ENCODE measurements around the gene NEDD4L.

Gene NEDD4L

DNA sequence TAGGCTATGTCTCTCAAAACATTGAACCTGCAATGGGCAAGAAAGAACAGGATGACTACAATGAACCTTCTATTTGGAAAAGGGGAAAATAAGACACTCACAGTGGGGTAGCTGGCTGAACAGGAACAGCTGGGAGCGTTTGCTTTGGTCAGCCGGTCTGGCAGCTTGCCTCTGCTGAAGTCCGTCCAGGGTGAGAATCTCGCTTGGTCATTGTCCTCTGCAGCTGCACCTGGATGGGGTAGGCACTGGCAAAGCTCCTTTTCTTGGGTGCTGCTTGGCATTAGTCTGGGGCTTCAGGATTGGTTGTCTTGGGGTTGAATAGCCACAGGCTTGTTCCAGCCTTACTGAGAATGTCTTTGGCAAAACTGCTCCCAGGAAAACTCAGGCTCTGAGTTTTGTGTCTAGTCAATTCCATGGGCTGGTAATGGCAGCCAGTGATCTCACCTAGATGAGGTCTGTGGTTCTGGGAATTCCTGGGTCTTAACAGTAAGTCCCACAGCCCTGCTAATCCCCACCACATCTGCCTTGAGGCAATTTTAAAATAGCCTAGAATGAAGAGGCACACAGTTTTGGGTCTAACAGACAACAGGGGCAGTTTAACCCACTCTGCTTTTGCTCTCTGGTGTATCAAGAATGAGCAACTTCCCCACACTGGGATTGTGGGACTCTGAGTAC is 13.4 kb downstream of the NEDD4L start:
- no peak overlapping the region for H3K4me3 ChIP-seq (ENCODE audit: low read depth, low read length)
- no peak for TF ChIP-seq MYC (IDR thresholded peaks at IDR 0.05; ENCODE audit: low read depth, low read length)
- TF ChIP-seq, protein P1, sequence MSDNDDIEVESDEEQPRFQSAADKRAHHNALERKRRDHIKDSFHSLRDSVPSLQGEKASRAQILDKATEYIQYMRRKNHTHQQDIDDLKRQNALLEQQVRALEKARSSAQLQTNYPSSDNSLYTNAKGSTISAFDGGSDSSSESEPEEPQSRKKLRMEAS (IDR thresholded peaks at IDR 0.05; ENCODE audit: low read depth, low read length) = no peak
- TF ChIP-seq POLR2A (IDR thresholded peaks at IDR 0.05; ENCODE audit: extremely low read depth, insufficient read length) = no peak
- TF ChIP-seq, protein P2, sequence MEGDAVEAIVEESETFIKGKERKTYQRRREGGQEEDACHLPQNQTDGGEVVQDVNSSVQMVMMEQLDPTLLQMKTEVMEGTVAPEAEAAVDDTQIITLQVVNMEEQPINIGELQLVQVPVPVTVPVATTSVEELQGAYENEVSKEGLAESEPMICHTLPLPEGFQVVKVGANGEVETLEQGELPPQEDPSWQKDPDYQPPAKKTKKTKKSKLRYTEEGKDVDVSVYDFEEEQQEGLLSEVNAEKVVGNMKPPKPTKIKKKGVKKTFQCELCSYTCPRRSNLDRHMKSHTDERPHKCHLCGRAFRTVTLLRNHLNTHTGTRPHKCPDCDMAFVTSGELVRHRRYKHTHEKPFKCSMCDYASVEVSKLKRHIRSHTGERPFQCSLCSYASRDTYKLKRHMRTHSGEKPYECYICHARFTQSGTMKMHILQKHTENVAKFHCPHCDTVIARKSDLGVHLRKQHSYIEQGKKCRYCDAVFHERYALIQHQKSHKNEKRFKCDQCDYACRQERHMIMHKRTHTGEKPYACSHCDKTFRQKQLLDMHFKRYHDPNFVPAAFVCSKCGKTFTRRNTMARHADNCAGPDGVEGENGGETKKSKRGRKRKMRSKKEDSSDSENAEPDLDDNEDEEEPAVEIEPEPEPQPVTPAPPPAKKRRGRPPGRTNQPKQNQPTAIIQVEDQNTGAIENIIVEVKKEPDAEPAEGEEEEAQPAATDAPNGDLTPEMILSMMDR (IDR thresholded peaks at IDR 0.05; ENCODE audit: low read depth, low read length) = no peak
- DNase-seq (ENCODE audit: low read depth) = no peak

DNA sequence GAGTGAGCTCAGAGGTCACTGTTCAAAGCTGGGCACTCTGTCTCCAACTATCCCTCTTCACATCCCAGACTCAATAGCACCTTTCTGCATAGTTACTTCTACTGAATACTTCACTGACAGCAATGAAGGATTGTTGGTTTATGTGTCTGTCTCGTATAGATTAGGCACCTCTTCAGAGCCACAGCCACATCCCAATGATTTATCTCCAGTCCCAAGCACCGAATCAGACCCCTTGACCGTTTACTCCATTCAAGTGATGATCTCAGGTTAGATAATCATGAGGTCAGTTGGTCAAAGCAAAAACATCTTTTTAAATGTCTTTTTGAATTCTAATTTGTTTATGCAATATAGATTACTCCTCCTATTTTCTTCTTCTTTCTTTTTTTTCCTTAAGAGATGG is 14.7 kb downstream of the NEDD4L start:
- no peak for DNase-seq (ENCODE audit: low read depth)
- TF ChIP-seq, protein P1 (IDR thresholded peaks at IDR 0.05; ENCODE audit: low read depth, low read length) = no peak
- TF ChIP-seq, protein P2 (IDR thresholded peaks at IDR 0.05; ENCODE audit: low read depth, low read length) = no peak
- no peak for TF ChIP-seq POLR2A (IDR thresholded peaks at IDR 0.05; ENCODE audit: extremely low read depth, insufficient read length)
- TF ChIP-seq MYC (IDR thresholded peaks at IDR 0.05; ENCODE audit: low read depth, low read length) = no peak
- H3K4me3 ChIP-seq (ENCODE audit: low read depth, low read length) = no peak overlapping the region

DNA sequence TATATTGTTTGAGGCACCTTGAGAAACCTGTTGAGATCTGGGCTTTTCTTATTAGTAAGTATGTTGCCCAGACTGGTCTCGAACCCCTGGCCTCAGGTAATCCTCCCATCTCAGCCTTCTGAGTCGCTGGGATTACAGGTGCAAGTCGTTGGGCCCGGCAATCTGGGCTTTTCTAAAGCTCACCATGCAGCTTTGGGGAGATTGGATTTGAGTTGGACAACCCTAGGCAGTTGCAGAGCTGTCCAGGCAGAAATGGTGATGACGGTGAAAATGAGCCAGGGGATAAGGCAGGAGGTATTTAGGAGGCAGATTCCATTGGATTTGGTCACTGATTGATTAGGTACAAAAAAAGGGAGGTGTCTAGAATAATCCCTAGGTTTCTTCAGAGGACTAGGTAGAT is 16.2 kb downstream of the NEDD4L start:
- H3K4me3 ChIP-seq (ENCODE audit: low read depth, low read length) = no peak overlapping the region
- DNase-seq (ENCODE audit: low read depth) = no peak
- TF ChIP-seq MYC (IDR thresholded peaks at IDR 0.05; ENCODE audit: low read depth, low read length) (no peak), POLR2A (IDR thresholded peaks at IDR 0.05; ENCODE audit: extremely low read depth, insufficient read length) (no peak)
- TF ChIP-seq, protein P2 (IDR thresholded peaks at IDR 0.05; ENCODE audit: low read depth, low read length) = no peak
- TF ChIP-seq, protein P1 (IDR thresholded peaks at IDR 0.05; ENCODE audit: low read depth, low read length) = no peak

DNA sequence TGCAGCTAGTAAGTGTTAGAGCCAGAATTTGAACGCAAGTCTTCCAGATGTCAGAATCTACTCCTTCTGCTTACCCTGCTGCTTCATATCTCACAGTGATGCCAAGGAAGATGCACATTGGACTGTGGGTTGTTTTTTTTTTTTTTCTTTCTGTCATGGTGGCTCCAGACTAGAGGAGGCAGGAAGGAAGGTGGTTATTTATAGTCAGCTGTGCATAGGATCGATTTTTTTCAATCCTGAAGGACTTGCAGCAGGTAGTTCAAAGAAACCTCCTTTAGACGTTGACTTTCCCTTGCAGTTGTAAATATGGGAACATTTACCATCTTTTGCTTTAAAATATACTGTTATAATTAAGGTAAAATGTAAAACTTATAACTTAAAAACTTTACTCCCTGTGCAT is 17.3 kb downstream of the NEDD4L start:
- no peak overlapping the region for H3K4me3 ChIP-seq (ENCODE audit: low read depth, low read length)
- no peak for DNase-seq (ENCODE audit: low read depth)
- TF ChIP-seq, protein P2 (IDR thresholded peaks at IDR 0.05; ENCODE audit: low read depth, low read length) = no peak
- TF ChIP-seq POLR2A (IDR thresholded peaks at IDR 0.05; ENCODE audit: extremely low read depth, insufficient read length) = no peak
- TF ChIP-seq, protein P1 (IDR thresholded peaks at IDR 0.05; ENCODE audit: low read depth, low read length) = no peak
- TF ChIP-seq MYC (IDR thresholded peaks at IDR 0.05; ENCODE audit: low read depth, low read length) = no peak

DNA sequence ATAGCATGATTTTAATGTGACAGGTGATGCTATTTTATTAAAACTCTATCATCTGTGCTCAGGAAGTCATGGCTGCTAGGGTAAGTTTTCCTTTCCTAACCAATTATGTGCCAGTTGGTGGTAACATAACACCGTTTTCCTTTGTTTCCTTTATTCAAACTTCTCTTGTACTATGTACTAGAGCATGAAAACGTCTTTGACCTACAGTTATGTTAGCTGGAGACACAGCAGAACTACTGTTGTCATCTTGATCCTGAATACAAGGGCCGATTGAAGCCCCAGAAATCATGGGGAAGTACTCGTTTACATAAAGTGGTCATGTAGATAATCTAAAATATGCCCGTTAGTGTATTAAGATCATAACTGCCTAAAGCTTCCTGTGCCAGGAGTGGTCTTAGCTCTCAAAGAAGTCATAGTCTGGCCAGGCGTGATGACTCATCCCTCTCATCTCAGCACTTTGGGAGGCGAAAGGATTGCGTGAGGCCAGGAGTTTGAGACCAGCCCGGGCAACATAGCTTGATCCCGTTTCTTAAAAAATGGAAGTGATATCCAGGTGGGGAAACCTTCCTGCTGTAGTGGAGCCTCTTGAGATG is 20.5 kb downstream of the NEDD4L start:
- DNase-seq (ENCODE audit: low read depth) = peak; percentile 19
- no peak overlapping the region for H3K4me3 ChIP-seq (ENCODE audit: low read depth, low read length)
- TF ChIP-seq, protein P1 (IDR thresholded peaks at IDR 0.05; ENCODE audit: low read depth, low read length) = no peak
- no peak for TF ChIP-seq MYC (IDR thresholded peaks at IDR 0.05; ENCODE audit: low read depth, low read length)
- TF ChIP-seq, protein P2 (IDR thresholded peaks at IDR 0.05; ENCODE audit: low read depth, low read length) = no peak
- TF ChIP-seq POLR2A (IDR thresholded peaks at IDR 0.05; ENCODE audit: extremely low read depth, insufficient read length) = no peak
